ENCODE results near the gene SOAT2. TPM values are rescaled to one million over a fixed set of nuclear protein-coding genes. Genes with fewer than 3 reads are reported as not detected.

SOAT2 gene
- total and polyA plus RNA-seq, 2 donors (not counting 1 experiment from before 2014, with no cell fraction given) = under 0.01 TPM; not detected in 1

GRCh38 chr12:53101266-53101665, 2.0 kb upstream of the SOAT2 start:
- TF ChIP-seq CTCF (conservative IDR thresholded peaks at IDR 0.05 in 1 of 2, IDR thresholded peaks at IDR 0.05 in 1 of 2; ENCODE audit: low read depth in 1 of 2, low read length in 2 of 2) = no peak
- no peak for TF ChIP-seq EZH2 (IDR thresholded peaks at IDR 0.05; ENCODE audit: low read length, missing control alignments)
- Histone ChIP-seq H3K4me3 (replicated peaks in 1 of 4; ENCODE audit: control extremely low read depth in 1 of 4, insufficient read depth in 1 of 4, low read depth in 3 of 4, low read length in 4 of 4) (no peak overlapping the region), H3K9me3 (ENCODE audit: control insufficient read depth, insufficient read depth, low read depth, low read length) (no peaks in the 10 kb centered on the region), H3K4me2 (ENCODE audit: extremely low read depth, insufficient read depth, low read length) (no peak overlapping the region), H3K9ac (ENCODE audit: insufficient read depth, low read length) (no peak overlapping the region), H3K4me1 (ENCODE audit: control insufficient read depth, extremely low read depth, insufficient read depth, low read length) (peaks cover 6% of the 10 kb centered on the region), H3K79me2 (ENCODE audit: control insufficient read depth, insufficient read depth, low read length) (peaks cover 3% of the 10 kb centered on the region), H3K36me3 (ENCODE audit: control insufficient read depth, insufficient read depth, low read length) (peaks cover 8% of the 10 kb centered on the region), H2AFZ (ENCODE audit: low read length) (no peak overlapping the region), H3K27ac (ENCODE audit: insufficient read depth, low read length) (no peak overlapping the region), H3K27me3 (ENCODE audit: control insufficient read depth, insufficient read depth, low read length) (no peaks in the 10 kb centered on the region), H4K20me1 (ENCODE audit: control insufficient read depth, extremely low read depth, insufficient read depth, low read length) (no peaks in the 10 kb centered on the region)
- no peak for DNase-seq (ENCODE audit: low read depth in 2 of 2)

- Histone ChIP-seq H3K4me1 (ENCODE audit: control insufficient read depth, extremely low read depth, insufficient read depth, low read length) (peaks cover 6% of the 10 kb centered on the region), H3K79me2 (ENCODE audit: control insufficient read depth, insufficient read depth, low read length) (peaks cover 2% of the 10 kb centered on the region), H4K20me1 (ENCODE audit: control insufficient read depth, extremely low read depth, insufficient read depth, low read length) (no peaks in the 10 kb centered on the region), H3K27ac (ENCODE audit: insufficient read depth, low read length) (no peak overlapping the region), H2AFZ (ENCODE audit: low read length) (no peak overlapping the region), H3K4me3 (replicated peaks in 1 of 4; ENCODE audit: control extremely low read depth in 1 of 4, insufficient read depth in 1 of 4, low read depth in 3 of 4, low read length in 4 of 4) (no peak overlapping the region), H3K36me3 (ENCODE audit: control insufficient read depth, insufficient read depth, low read length) (peaks cover 8% of the 10 kb centered on the region), H3K4me2 (ENCODE audit: extremely low read depth, insufficient read depth, low read length) (no peak overlapping the region), H3K9me3 (ENCODE audit: control insufficient read depth, insufficient read depth, low read depth, low read length) (no peaks in the 10 kb centered on the region), H3K27me3 (ENCODE audit: control insufficient read depth, insufficient read depth, low read length) (no peaks in the 10 kb centered on the region), H3K9ac (ENCODE audit: insufficient read depth, low read length) (no peak overlapping the region)
- no peak for DNase-seq (ENCODE audit: low read depth in 2 of 2)
- no peak for TF ChIP-seq EZH2 (IDR thresholded peaks at IDR 0.05; ENCODE audit: low read length, missing control alignments)
- no peak for TF ChIP-seq CTCF (conservative IDR thresholded peaks at IDR 0.05 in 1 of 2, IDR thresholded peaks at IDR 0.05 in 1 of 2; ENCODE audit: low read depth in 1 of 2, low read length in 2 of 2)
Observed at GRCh38 chr12:53101931-53102781, 1.1 kb upstream of the SOAT2 start.

GRCh38 chr12:53103860-53104305, 597 bp downstream of the SOAT2 start:
- peaks cover 3% of the 10 kb centered on the region for H3K4me1 ChIP-seq (ENCODE audit: control insufficient read depth, extremely low read depth, insufficient read depth, low read length)
- TF ChIP-seq EZH2 (IDR thresholded peaks at IDR 0.05; ENCODE audit: low read length, missing control alignments) (no peak), CTCF (conservative IDR thresholded peaks at IDR 0.05 in 1 of 2, IDR thresholded peaks at IDR 0.05 in 1 of 2; ENCODE audit: low read depth in 1 of 2, low read length in 2 of 2) (no peak)

More at GRCh38 chr12:53103860-53104305, 597 bp downstream of the SOAT2 start:
- Histone ChIP-seq H3K9ac (ENCODE audit: insufficient read depth, low read length) (no peak overlapping the region), H3K4me2 (ENCODE audit: extremely low read depth, insufficient read depth, low read length) (no peak overlapping the region), H3K9me3 (ENCODE audit: control insufficient read depth, insufficient read depth, low read depth, low read length) (no peaks in the 10 kb centered on the region), H3K27ac (ENCODE audit: insufficient read depth, low read length) (no peak overlapping the region), H4K20me1 (ENCODE audit: control insufficient read depth, extremely low read depth, insufficient read depth, low read length) (no peaks in the 10 kb centered on the region), H3K36me3 (ENCODE audit: control insufficient read depth, insufficient read depth, low read length) (peaks cover 8% of the 10 kb centered on the region), H3K4me3 (replicated peaks in 1 of 4; ENCODE audit: control extremely low read depth in 1 of 4, insufficient read depth in 1 of 4, low read depth in 3 of 4, low read length in 4 of 4) (no peak overlapping the region), H2AFZ (ENCODE audit: low read length) (no peak overlapping the region), H3K79me2 (ENCODE audit: control insufficient read depth, insufficient read depth, low read length) (peaks cover 2% of the 10 kb centered on the region), H3K27me3 (ENCODE audit: control insufficient read depth, insufficient read depth, low read length) (no peaks in the 10 kb centered on the region)
- DNase-seq (ENCODE audit: low read depth in 2 of 2) = no peak
